MM.1S (cell line): ENCODE measurements around the gene XPNPEP2.

Experiments
- DNase-seq: peaks from one replicate; pipeline ENCODE4 v3.0.0-alpha.2; 2015
- H2AFZ ChIP-seq: fragments of 300-600 bp; sonication (generic); 2 replicates; pipeline ENCODE4 v1.6.0; 2016; ENCODE audit warnings: antibody characterized with exemption, low read length
- H3F3A ChIP-seq: fragments of 300-600 bp; sonication (generic); 2 replicates; pipeline ENCODE4 v1.6.1; 2016; ENCODE audit warnings: mild to moderate bottlenecking, antibody characterized with exemption, low read length, moderate library complexity, mixed read lengths; ENCODE audit not compliant: insufficient read depth
- H3K27ac ChIP-seq: fragments of 300-600 bp; sonication (generic); 2 replicates; pipeline ENCODE4 v1.5.1; 2016; ENCODE audit warnings: mild to moderate bottlenecking, low read length
- H3K27me3 ChIP-seq: fragments of 300-600 bp; sonication (generic); replicated peaks from 2 replicates; pipeline ENCODE4 v1.6.0; 2016; ENCODE audit warnings: low read length; ENCODE audit not compliant: insufficient read depth
- H3K36me3 ChIP-seq: fragments of 300-600 bp; sonication (generic); replicated peaks from 2 replicates; pipeline ENCODE4 v1.6.1; 2016; ENCODE audit warnings: mild to moderate bottlenecking, low read length, mixed read lengths; ENCODE audit not compliant: insufficient read depth
- H3K4me1 ChIP-seq: fragments of 300-600 bp; sonication (generic); 2 replicates; pipeline ENCODE4 v1.6.1; 2016; ENCODE audit warnings: low read length, mixed read lengths
- H3K4me2 ChIP-seq: fragments of 300-600 bp; sonication (generic); 2 replicates; pipeline ENCODE4 v1.6.0; 2016; ENCODE audit warnings: low read depth, low read length
- H3K4me3 ChIP-seq: fragments of 300-600 bp; sonication (generic); 2 replicates; pipeline ENCODE4 v1.5.1; 2016; ENCODE audit warnings: low read length, mixed read lengths
- H3K79me2 ChIP-seq: fragments of 300-600 bp; sonication (generic); 2 replicates; pipeline ENCODE4 v1.6.1; 2016; ENCODE audit warnings: mixed run types, low read length, mixed read lengths
- H3K9ac ChIP-seq: fragments of 300-600 bp; sonication (generic); 2 replicates; pipeline ENCODE4 v1.6.1; 2016; ENCODE audit warnings: low read length, mixed read lengths
- H3K9me2 ChIP-seq: fragments of 300-600 bp; sonication (generic); replicated peaks from 2 replicates; pipeline ENCODE4 v1.6.1; 2016; ENCODE audit warnings: mild to moderate bottlenecking, low read length, mixed read lengths; ENCODE audit not compliant: insufficient read depth
- H3K9me3 ChIP-seq: fragments of 300-600 bp; sonication (generic); replicated peaks from 2 replicates; pipeline ENCODE4 v1.6.1; 2016; ENCODE audit warnings: mild to moderate bottlenecking, low read length, mixed read lengths; ENCODE audit not compliant: insufficient read depth
- H4K20me1 ChIP-seq: fragments of 300-600 bp; sonication (generic); 2 replicates; pipeline ENCODE4 v1.6.1; 2016; ENCODE audit warnings: mild to moderate bottlenecking, low read length, moderate library complexity, mixed read lengths; ENCODE audit not compliant: insufficient read depth
- CTCF ChIP-seq: fragments of 300-600 bp; sonication (generic); IDR thresholded peaks from 2 replicates; pipeline ENCODE4 v1.5.1; 2016; ENCODE audit warnings: antibody characterized with exemption, low read length, mixed read lengths
- EZH2 ChIP-seq: fragments of 300-600 bp; sonication (generic); optimal IDR thresholded peaks from 2 replicates; pipeline ENCODE3; 2017; ENCODE audit warnings: low read depth, mild to moderate bottlenecking, antibody characterized with exemption, low read length, mixed read lengths
- EZH2phosphoT487 ChIP-seq: fragments of 300-600 bp; sonication (generic); IDR thresholded peaks from 2 replicates; pipeline ENCODE4 v1.6.1; 2018; ENCODE audit warnings: antibody characterized with exemption, low read length

The XPNPEP2 gene

DNA sequence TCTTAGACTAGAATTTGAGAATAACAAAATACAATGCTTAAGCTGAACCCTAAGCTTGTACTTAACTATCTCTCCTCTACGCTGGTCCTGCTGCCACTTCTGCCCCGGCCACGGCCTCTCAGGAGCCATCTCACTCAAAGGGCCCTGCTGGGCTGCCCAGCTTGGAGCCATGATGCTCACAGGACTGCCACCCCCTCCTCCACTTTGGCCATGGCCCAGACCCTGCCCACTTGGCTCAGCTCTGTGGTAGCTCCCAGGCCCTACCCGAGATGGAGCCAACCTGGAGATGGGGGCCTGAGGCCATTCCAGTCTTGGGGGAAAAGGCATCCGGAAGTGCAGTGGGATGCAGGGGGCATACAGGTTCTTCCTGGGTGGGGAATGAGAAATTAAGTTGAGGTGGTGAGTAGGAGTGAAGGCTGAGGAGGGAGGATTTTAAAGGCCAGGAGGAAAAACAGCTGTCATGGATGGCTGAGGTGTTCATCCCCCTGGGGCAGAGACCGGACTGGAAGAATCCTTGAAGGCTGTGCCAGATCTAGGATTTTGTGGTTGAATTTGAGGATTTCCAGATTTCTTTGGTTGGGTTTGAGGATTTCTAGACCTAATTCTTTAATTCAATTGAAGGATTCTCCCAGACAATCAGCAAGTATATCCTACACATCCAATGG, 41.8 kb downstream of the XPNPEP2 start:
- peak overlapping the region; percentile 91 for H3K27ac ChIP-seq
- no peak for TF ChIP-seq EZH2phosphoT487
- no peak for TF ChIP-seq CTCF
- TF ChIP-seq EZH2: no peak
- no peaks in the 10 kb centered on the region for H3K9me2 ChIP-seq
- H3K9me3 ChIP-seq: no peaks in the 10 kb centered on the region
- DNase-seq: peak; percentile 37
- H3K4me2 ChIP-seq: peak overlapping the region; percentile 76
- H3K79me2 ChIP-seq: peaks cover 69% of the 10 kb centered on the region
- peak overlapping the region; percentile 91 for H3K4me3 ChIP-seq
- H3K9ac ChIP-seq: peak overlapping the region; percentile 89
- no peaks in the 10 kb centered on the region for H3K27me3 ChIP-seq
- no peaks in the 10 kb centered on the region for H3K36me3 ChIP-seq
- H3K4me1 ChIP-seq: peaks cover 65% of the 10 kb centered on the region
- H4K20me1 ChIP-seq: peaks cover 3% of the 10 kb centered on the region; the same call in 1 of the 2 replicates
- H3F3A ChIP-seq: peaks cover 47% of the 10 kb centered on the region
- no peak overlapping the region for H2AFZ ChIP-seq

- Histone ChIP-seq H3K4me3 (peak overlapping the region; percentile 91), H4K20me1 (peaks cover 5% of the 10 kb centered on the region; the same call in 1 of the 2 replicates), H3F3A (peaks cover 53% of the 10 kb centered on the region), H3K9me2 (no peaks in the 10 kb centered on the region), H3K27ac (peak overlapping the region; percentile 91), H3K9me3 (no peaks in the 10 kb centered on the region), H3K36me3 (no peaks in the 10 kb centered on the region), H3K27me3 (no peaks in the 10 kb centered on the region), H3K4me1 (peaks cover 71% of the 10 kb centered on the region), H2AFZ (no peak overlapping the region), H3K9ac (peak overlapping the region; percentile 89), H3K4me2 (peak overlapping the region; percentile 91), H3K79me2 (peaks cover 75% of the 10 kb centered on the region)
- DNase-seq: peak; percentile 92
- TF ChIP-seq CTCF: no peak
- TF ChIP-seq EZH2phosphoT487: no peak
- TF ChIP-seq EZH2: no peak
Observed at GRCh38 chrX:129781134-129781672, 42.4 kb downstream of the XPNPEP2 start.

- H3K9me3 ChIP-seq: no peaks in the 10 kb centered on the region
- TF ChIP-seq EZH2phosphoT487 (no peak), EZH2 (no peak), CTCF (no peak)
- peaks cover 79% of the 10 kb centered on the region for H3K79me2 ChIP-seq
- DNase-seq: no peak
- peaks cover 5% of the 10 kb centered on the region; the same call in 1 of the 2 replicates for H4K20me1 ChIP-seq
- peak overlapping the region; percentile 52 for H3K4me3 ChIP-seq
- H3K4me1 ChIP-seq: peaks cover 69% of the 10 kb centered on the region
- H3K27me3 ChIP-seq: no peaks in the 10 kb centered on the region
- H3K9me2 ChIP-seq: no peaks in the 10 kb centered on the region
- no peaks in the 10 kb centered on the region for H3K36me3 ChIP-seq
- no peak overlapping the region for H2AFZ ChIP-seq
- peak overlapping the region; percentile 67 for H3K9ac ChIP-seq
- peak overlapping the region; percentile 91 for H3K4me2 ChIP-seq
- peaks cover 47% of the 10 kb centered on the region for H3F3A ChIP-seq
- H3K27ac ChIP-seq: peak overlapping the region; percentile 91; the same call in 1 of the 2 replicates
Observed at GRCh38 chrX:129781680-129782495, 43.1 kb downstream of the XPNPEP2 start.
